CD14-positive monocyte (primary cell): ENCODE results near the gene HOXB1. TPM values are rescaled to one million over a fixed set of nuclear protein-coding genes. Genes with fewer than 3 reads are reported as not detected.

Experiments
- DNase-seq, 3 donors: peaks; one replicate each; pipeline ENCODE4 v3.0.0-alpha.2; 2011 to 2022
- H2AFZ ChIP-seq: 2 replicates; pipeline ENCODE4 v1.6.0; 2012; ENCODE audit warnings: mild to moderate bottlenecking, low read depth, low read length, inconsistent platforms; ENCODE audit not compliant: insufficient read depth, poor library complexity, severe bottlenecking
- H3K27ac ChIP-seq, 2 donors: 1 replicate in 1 of 2; 2 replicates in 1 of 2; pipeline ENCODE4 v1.5.1; 2012 to 2013; ENCODE audit warnings: low read length in 2 of 2, control low read depth in 1 of 2, inconsistent platforms in 1 of 2, low read depth in 1 of 2, mild to moderate bottlenecking in 1 of 2
- H3K27me3 ChIP-seq, 2 donors: one replicate each; pipeline versions ENCODE4 v1.6.0 to v1.6.1; 2011 to 2013; ENCODE audit warnings: low read length in 2 of 2; ENCODE audit not compliant: control insufficient read depth in 2 of 2, insufficient read depth in 2 of 2
- H3K36me3 ChIP-seq, 2 donors: replicated peaks in 1 of 2; 1 replicate in 1 of 2; 2 replicates in 1 of 2; pipeline versions ENCODE4 v1.5.1 to v1.6.1; 2012 to 2013; ENCODE audit warnings: low read length in 2 of 2, control low read depth in 1 of 2, inconsistent platforms in 1 of 2, mild to moderate bottlenecking in 1 of 2; ENCODE audit not compliant: insufficient read depth in 2 of 2, control insufficient read depth in 1 of 2
- H3K4me1 ChIP-seq, 2 donors: 1 replicate in 1 of 2; 2 replicates in 1 of 2; pipeline versions ENCODE4 v1.5.1 to v1.6.1; 2012 to 2013; ENCODE audit warnings: low read length in 2 of 2, control low read depth in 1 of 2, inconsistent platforms in 1 of 2, mild to moderate bottlenecking in 1 of 2, moderate library complexity in 1 of 2; ENCODE audit not compliant: insufficient read depth in 2 of 2, control insufficient read depth in 1 of 2
- H3K4me2 ChIP-seq: replicated peaks from 2 replicates; pipeline ENCODE3; 2012; ENCODE audit warnings: low read length, moderate library complexity, mild to moderate bottlenecking; ENCODE audit not compliant: poor library complexity, severe bottlenecking; ENCODE audit errors: extremely low read depth
- H3K4me3 ChIP-seq, 3 experiments: fragments of 200-600 bp in 1 of 3; sonication (generic) in 1 of 3; replicated peaks in 1 of 3; 1 replicate in 2 of 3; 2 replicates in 1 of 3; pipeline ENCODE4 v1.5.1; 2011 to 2013; ENCODE audit warnings: low read length in 3 of 3, mild to moderate bottlenecking in 3 of 3, control low read depth in 2 of 3, low read depth in 2 of 3, inconsistent platforms in 1 of 3, moderate library complexity in 1 of 3
- H3K79me2 ChIP-seq: 2 replicates; pipeline ENCODE4 v1.6.0; 2012; ENCODE audit warnings: mild to moderate bottlenecking, control low read depth, inconsistent platforms, low read length, moderate library complexity; ENCODE audit not compliant: insufficient read depth
- H3K9ac ChIP-seq: 2 replicates; pipeline ENCODE4 v1.6.0; 2017; ENCODE audit warnings: low read length, mild to moderate bottlenecking; ENCODE audit not compliant: insufficient read depth, poor library complexity, severe bottlenecking
- H3K9me3 ChIP-seq, 2 donors: replicated peaks in 1 of 2; 1 replicate in 1 of 2; 2 replicates in 1 of 2; pipeline versions ENCODE4 v1.5.1 to v1.6.1; 2012 to 2013; ENCODE audit warnings: low read length in 2 of 2, control low read depth in 1 of 2; ENCODE audit not compliant: control insufficient read depth in 1 of 2, insufficient read depth in 1 of 2
- H4K20me1 ChIP-seq: 2 replicates; pipeline ENCODE4 v1.6.0; 2012; ENCODE audit warnings: mild to moderate bottlenecking, low read length, control low read depth, moderate library complexity; ENCODE audit not compliant: insufficient read depth
- H3K27ac Mint-ChIP-seq, 7 donors: one replicate each; pipeline ENCODE4 v1.8.0; 2020; ENCODE audit warnings: mild to moderate bottlenecking in 7 of 7, mixed read lengths in 7 of 7, moderate library complexity in 6 of 7, inconsistent platforms in 2 of 7
- H3K27me3 Mint-ChIP-seq, 3 donors: one replicate each; pipeline ENCODE4 v1.8.0; 2021 to 2022; ENCODE audit warnings: low read depth in 3 of 3, mild to moderate bottlenecking in 3 of 3, mixed read lengths in 3 of 3, moderate library complexity in 3 of 3, inconsistent platforms in 1 of 3
- H3K36me3 Mint-ChIP-seq, 2 donors: one replicate each; pipeline ENCODE4 v1.8.0; 2020; ENCODE audit warnings: mixed read lengths in 2 of 2, inconsistent platforms in 1 of 2, mild to moderate bottlenecking in 1 of 2
- H3K4me1 Mint-ChIP-seq: one replicate; pipeline ENCODE4 v1.8.0; 2020; ENCODE audit warnings: mild to moderate bottlenecking, mixed read lengths
- H3K4me3 Mint-ChIP-seq, 2 donors: one replicate each; pipeline ENCODE4 v1.8.0; 2020; ENCODE audit warnings: mild to moderate bottlenecking in 2 of 2, mixed read lengths in 2 of 2, moderate library complexity in 1 of 2
- H3K9me3 Mint-ChIP-seq, 7 donors: one replicate each; pipeline ENCODE4 v1.8.0; 2020 to 2022; ENCODE audit warnings: mixed read lengths in 7 of 7, mild to moderate bottlenecking in 6 of 7, moderate library complexity in 6 of 7, inconsistent platforms in 2 of 7
- CTCF ChIP-seq: fragments of 200-600 bp; IDR thresholded peaks from one replicate; pipeline ENCODE4 v1.8.0; 2022; ENCODE audit warnings: antibody characterized with exemption, mild to moderate bottlenecking
- WGBS: methylation state at CpG from one replicate; pipeline ENCODE4 v1.1.5; 2013; ENCODE audit warnings: missing lambda C conversion rate; ENCODE audit not compliant: insufficient coverage; 5-methylcytosine and 5-hydroxymethylcytosine counted together
- intact Hi-C, 2 donors: fragments of 100-400 bp; cut with micrococcal nuclease; formaldehyde crosslinking; loops; one replicate each; pipeline versions ENCODE4 v1.15.0 to v1.15.1; 2023
- polyA plus RNA-seq, 3 donors: library from polyadenylated mRNA; depleted of rRNA in 1 of 3; unstranded in 2 of 3; stranded (reverse) in 1 of 3; fragments of 300-500 nt in 2 of 3; fragments of >200 nt in 1 of 3; fragmentation: Illumina TruSeq in 2 of 3; gene quantifications; 1 replicate in 2 of 3; 2 replicates in 1 of 3; pipeline ENCODE4 v1.2.3, GENCODE V29; 2012 to 2021

The HOXB1 gene
- polyA plus RNA-seq, 3 donors, result not detected

DNA sequence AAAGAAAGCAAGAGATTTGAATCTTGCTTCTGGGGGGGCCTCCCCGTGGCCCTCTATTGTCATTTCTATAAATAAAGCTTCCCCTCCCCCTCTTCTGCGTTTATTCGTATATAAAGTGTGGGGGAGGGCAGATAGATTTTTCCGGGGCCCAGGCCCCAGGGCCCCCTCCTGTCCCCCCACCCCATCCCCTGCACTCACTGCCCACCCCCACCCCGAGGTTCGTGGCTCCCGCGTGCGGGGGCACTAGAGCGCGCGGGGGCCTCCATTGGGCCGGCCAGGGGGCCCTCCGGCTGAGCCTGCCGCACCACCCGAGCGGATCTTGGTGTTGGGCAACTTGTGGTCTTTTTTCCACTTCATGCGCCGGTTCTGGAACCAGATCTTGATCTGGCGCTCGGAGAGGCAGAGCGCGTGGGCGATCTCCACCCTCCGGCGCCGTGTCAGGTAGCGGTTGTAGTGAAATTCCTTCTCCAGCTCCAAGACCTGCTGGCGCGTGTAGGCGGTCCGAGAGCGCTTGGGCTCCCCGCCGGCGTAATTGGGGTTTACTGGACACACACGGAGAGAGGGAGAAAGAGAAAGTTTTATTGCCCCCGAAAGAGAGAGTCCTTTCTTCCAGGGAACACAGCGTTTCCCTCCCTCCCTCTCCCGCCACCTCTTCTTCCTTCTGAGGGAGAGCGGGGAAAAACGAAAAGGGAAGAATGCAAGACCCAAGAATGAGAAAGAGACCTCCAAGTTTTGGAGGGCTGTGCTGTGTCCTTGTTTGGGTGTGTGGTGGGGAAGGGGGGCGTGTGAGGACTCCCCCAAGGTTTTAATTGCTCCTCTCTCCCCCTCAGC, 45.9 kb upstream of the HOXB1 start:
- Histone ChIP-seq H3K79me2 (no peaks in the 10 kb centered on the region), H3K9me3 (peaks cover 0 to 12% of the 10 kb centered on the region in 2 donors), H4K20me1 (no peaks in the 10 kb centered on the region), H3K4me3 (peak overlapping the region; percentile 24 to 86 (median 29)), H3K36me3 (no peaks in the 10 kb centered on the region), H3K4me2 (peak overlapping the region; percentile 99), H2AFZ (peak overlapping the region; percentile 68), H3K4me1 (peaks cover 28 to 38% of the 10 kb centered on the region in 2 donors), H3K27ac (no peak overlapping the region), H3K9ac (no peak overlapping the region), H3K27me3 (peaks cover 62 to 91% of the 10 kb centered on the region in 2 donors)
- peaks cover 63 to 84% (median 80%) of the 10 kb centered on the region in 3 donors for H3K27me3 Mint-ChIP-seq
- H3K4me3 Mint-ChIP-seq, result peak overlapping the region; percentile 77 to 90
- peaks cover 41% of the 10 kb centered on the region for H3K4me1 Mint-ChIP-seq
- H3K27ac Mint-ChIP-seq, result no peak overlapping the region
- peaks cover 10 to 17% of the 10 kb centered on the region in 2 donors for H3K36me3 Mint-ChIP-seq
- 10% methylated on average over 18 of the region's 43 CpGs for WGBS
- TF ChIP-seq CTCF, result no peak
- peaks cover 4 to 33% (median 19%) of the 10 kb centered on the region in 7 donors for H3K9me3 Mint-ChIP-seq
- intact Hi-C loops, result no loop called here
- no peak for DNase-seq

- intact Hi-C loops, result no loop called here
- 55% methylated on average over 16 of the region's 22 CpGs for whole genome bisulfite sequencing
These were observed 45.1 kb upstream of the HOXB1 start for GRCh38 chr17:48575673-48576478.

More at GRCh38 chr17:48575673-48576478, 45.1 kb upstream of the HOXB1 start:
- H3K9me3 Mint-ChIP-seq, result peaks cover 4 to 35% (median 18%) of the 10 kb centered on the region in 7 donors
- Histone ChIP-seq H3K27ac (no peak overlapping the region), H3K4me1 (peaks cover 28 to 38% of the 10 kb centered on the region in 2 donors), H4K20me1 (no peaks in the 10 kb centered on the region), H2AFZ (no peak overlapping the region), H3K4me3 (peak overlapping the region in 1 of 3 experiments; percentile 86), H3K79me2 (no peaks in the 10 kb centered on the region), H3K9ac (no peak overlapping the region), H3K27me3 (peaks cover 55 to 91% of the 10 kb centered on the region in 2 donors), H3K9me3 (peaks cover 0 to 9% of the 10 kb centered on the region in 2 donors), H3K36me3 (no peaks in the 10 kb centered on the region), H3K4me2 (peak overlapping the region; percentile 99)
- H3K4me1 Mint-ChIP-seq, result peaks cover 39% of the 10 kb centered on the region
- no peak for TF ChIP-seq CTCF
- H3K4me3 Mint-ChIP-seq, result peak overlapping the region; percentile 43 to 85
- peaks cover 10 to 14% of the 10 kb centered on the region in 2 donors for H3K36me3 Mint-ChIP-seq
- DNase-seq, result peak in 1 of 3 donors; percentile 16
- H3K27me3 Mint-ChIP-seq, result peaks cover 55 to 80% (median 75%) of the 10 kb centered on the region in 3 donors
- peak overlapping the region in 1 of 7 donors; percentile 74 for H3K27ac Mint-ChIP-seq
